ENCODE measurements around the gene PLD4. TPM values are rescaled to one million over a fixed set of nuclear protein-coding genes. Genes with fewer than 3 reads are reported as not detected.
"Not testable (repeated sequence)": the region's sequence is repeated elsewhere in the genome, so short reads cannot be mapped to it uniquely, and the experiment has no call there.

PLD4 gene
- total and polyA plus RNA-seq, 9 of the 15 experiments (the other 6 are each of a cell fraction or from before 2014, with no cell fraction given) = 0.18 to 0.24 TPM; not detected in 7

DNA sequence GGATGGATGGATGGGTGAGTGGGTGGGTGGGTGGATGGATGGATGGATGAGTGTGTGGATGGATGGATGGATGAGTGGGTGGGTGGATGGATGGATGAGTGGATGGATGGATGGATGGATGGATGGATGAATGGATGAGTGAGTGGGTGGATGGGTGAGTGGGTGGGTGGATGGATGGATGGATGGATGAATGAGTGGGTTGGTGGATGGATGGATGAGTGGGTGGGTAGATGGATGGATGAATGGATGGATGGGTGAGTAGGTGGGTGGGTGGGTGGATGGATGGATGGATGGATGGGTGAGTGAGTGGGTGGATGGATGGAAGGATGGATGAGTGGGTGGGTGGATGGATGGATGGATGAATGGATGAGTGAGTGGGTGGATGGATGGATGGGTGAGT, 34.4 kb upstream of the PLD4 start:
- H3K4me2 ChIP-seq (ENCODE audit: insufficient read depth, low read length); H4K20me1 ChIP-seq (replicated peaks; ENCODE audit: control insufficient read depth, insufficient read depth, low read length); H3K27ac ChIP-seq (ENCODE audit: extremely low read depth, low read depth, low read length); H3K27me3 ChIP-seq (ENCODE audit: control insufficient read depth in 2 of 2, insufficient read depth in 2 of 2, low read length in 2 of 2); H3K9ac ChIP-seq (ENCODE audit: insufficient read depth in 1 of 2, low read depth in 2 of 2, low read length in 2 of 2); ATAC-seq; H3K4me3 ChIP-seq; H3K36me3 ChIP-seq (ENCODE audit: control insufficient read depth, insufficient read depth, low read length); intact Hi-C loops (cut with micrococcal nuclease); POLR2A ChIA-PET; DNase-seq (ENCODE audit: extremely low read depth in 1 of 4, low spot score in 3 of 4); H3K9me1 ChIP-seq (ENCODE audit: control insufficient read depth, insufficient read depth, low read length); FAIRE-seq; in situ Hi-C loops (cut with MboI); H3K9me3 ChIP-seq (replicated peaks; ENCODE audit: control insufficient read depth, insufficient read depth, low read depth, low read length); BruUV-seq (replicated peaks); H3K79me2 ChIP-seq (ENCODE audit: control insufficient read depth, insufficient read depth, low read length); CTCF ChIA-PET (ENCODE audit: low intra/inter-chr PET ratio); H2AFZ ChIP-seq (ENCODE audit: low read depth, low read length): not testable (repeated sequence)
- H3K4me1 ChIP-seq (replicated peaks in 1 of 2; ENCODE audit: control insufficient read depth in 2 of 2, insufficient read depth in 2 of 2, low read length in 2 of 2) = peaks cover 0 to 62% of the 10 kb centered on the region in 2 experiments; a peak in 2 of 5 replicates
- TF ChIP-seq EGR1 (conservative IDR thresholded peaks at IDR 0.05) = peak; percentile 70

DNA sequence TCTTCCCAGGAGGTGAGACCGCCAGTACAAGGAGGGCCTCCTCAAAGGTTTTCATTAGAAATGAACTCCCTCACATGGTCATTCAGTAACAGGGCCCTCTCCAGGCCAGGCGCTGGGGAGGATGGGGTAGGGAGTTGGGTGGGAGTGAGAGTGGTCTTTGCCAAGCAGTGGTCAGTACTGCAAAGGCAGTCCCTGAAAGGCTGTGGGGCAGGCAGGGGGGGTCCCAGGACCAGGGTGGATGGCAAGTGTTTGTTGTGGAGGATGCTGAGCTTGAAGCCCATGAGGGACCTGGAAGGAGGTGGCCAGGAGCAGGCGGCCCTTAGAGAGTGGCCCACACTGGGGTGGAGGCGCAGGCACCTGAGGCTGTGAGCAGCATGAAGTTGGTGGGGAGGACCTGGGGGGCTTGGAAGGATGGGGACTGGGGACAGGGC, 33.5 kb upstream of the PLD4 start:
- Histone ChIP-seq H3K36me3 (ENCODE audit: control insufficient read depth, insufficient read depth, low read length) (no peaks in the 10 kb centered on the region; the same call in 2 of the 3 replicates), H3K9me3 (replicated peaks; ENCODE audit: control insufficient read depth, insufficient read depth, low read depth, low read length) (no peaks in the 10 kb centered on the region), H3K9ac (ENCODE audit: insufficient read depth in 1 of 2, low read depth in 2 of 2, low read length in 2 of 2) (no peak overlapping the region), H4K20me1 (replicated peaks; ENCODE audit: control insufficient read depth, insufficient read depth, low read length) (no peaks in the 10 kb centered on the region), H3K27me3 (ENCODE audit: control insufficient read depth in 2 of 2, insufficient read depth in 2 of 2, low read length in 2 of 2) (no peaks in the 10 kb centered on the region), H3K4me3 (no peak overlapping the region), H2AFZ (ENCODE audit: low read depth, low read length) (no peak overlapping the region), H3K9me1 (ENCODE audit: control insufficient read depth, insufficient read depth, low read length) (no peaks in the 10 kb centered on the region), H3K27ac (ENCODE audit: extremely low read depth, low read depth, low read length) (no peak overlapping the region), H3K4me2 (ENCODE audit: insufficient read depth, low read length) (no peak overlapping the region), H3K4me1 (replicated peaks in 1 of 2; ENCODE audit: control insufficient read depth in 2 of 2, insufficient read depth in 2 of 2, low read length in 2 of 2) (peaks cover 0 to 62% of the 10 kb centered on the region in 2 experiments; a peak in 2 of 5 replicates), H3K79me2 (ENCODE audit: control insufficient read depth, insufficient read depth, low read length) (no peaks in the 10 kb centered on the region)
- 42% methylated on average over 4 of the region's 4 CpGs for WGBS (ENCODE audit: insufficient coverage, low coverage, missing lambda C conversion rate)
- DNase-seq (ENCODE audit: extremely low read depth in 1 of 4, low spot score in 3 of 4) (no peak), ATAC-seq (no peak), FAIRE-seq (no peak)
- CTCF ChIA-PET (ENCODE audit: low intra/inter-chr PET ratio) = no interaction called here
- in situ Hi-C loops (cut with MboI) (no loop called here), intact Hi-C loops (cut with micrococcal nuclease) (no loop called here)
- TF ChIP-seq ZBED1 (IDR thresholded peaks at IDR 0.05) (no peak), ZNF212 (CRISPR knock-in tag; IDR thresholded peaks at IDR 0.05) (no peak)
- POLR2A ChIA-PET = interaction anchor here (0.6 kb wide), 1 partner anchor 74 kb away, joined by 3 read pairs; no protein-coding TSS in a partner anchor
- no TSS peak for BruUV-seq (replicated peaks)
